GM18526 (cell line): ENCODE measurements around the gene CILP.

Experiments
- POLR2A ChIP-seq: IDR thresholded peaks from 3 replicates; pipeline ENCODE4 v1.6.1; 2011; ENCODE audit not compliant: insufficient read length; ENCODE audit errors: extremely low read depth

The CILP gene

GRCh38 chr15:65183865-65184159, 27.5 kb downstream of the CILP start:
- TF ChIP-seq POLR2A = no peak

GRCh38 chr15:65182538-65182937, 28.7 kb downstream of the CILP start:
- TF ChIP-seq POLR2A = no peak

GRCh38 chr15:65180167-65180566, 31.1 kb downstream of the CILP start:
- TF ChIP-seq POLR2A = no peak

DNA sequence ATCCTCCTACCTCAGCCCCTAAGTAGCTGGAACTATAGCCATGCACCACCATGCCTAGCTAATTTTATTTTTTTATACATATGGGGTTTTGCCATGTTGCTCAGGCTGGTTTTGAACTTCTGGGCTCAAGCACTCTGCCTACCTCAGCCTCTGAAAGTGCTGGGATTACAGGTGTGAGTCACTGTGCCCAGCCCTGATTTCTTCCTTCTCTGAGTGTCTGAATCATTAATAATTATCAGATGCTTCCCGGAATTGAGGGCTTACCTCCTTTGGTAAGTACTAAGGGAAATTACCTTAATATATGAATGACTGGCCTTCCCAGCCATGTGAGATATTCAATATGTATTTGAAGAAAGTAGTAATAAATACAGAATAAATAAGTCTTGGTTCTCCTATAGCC, 33.4 kb downstream of the CILP start:
- TF ChIP-seq POLR2A = no peak

DNA sequence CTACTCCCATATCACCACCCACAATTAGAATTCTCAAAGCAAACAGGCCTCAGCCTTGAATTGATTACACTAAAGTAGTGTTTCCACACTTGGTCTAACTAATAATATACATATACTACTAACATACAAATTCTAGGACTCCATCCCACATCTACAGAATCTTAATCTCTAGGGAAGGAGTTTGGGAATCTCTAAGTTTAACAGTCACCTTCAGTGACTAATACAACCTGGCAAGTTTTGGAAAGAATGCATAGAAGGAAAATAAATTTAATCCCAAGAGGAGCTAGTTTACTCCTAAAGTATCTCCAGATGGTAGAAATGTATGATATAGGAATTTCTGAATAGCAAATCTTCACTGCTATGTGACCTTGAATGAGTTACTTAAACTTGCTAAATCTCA, 35.2 kb downstream of the CILP start:
- no peak for TF ChIP-seq POLR2A

GRCh38 chr15:65175511-65175910, 35.8 kb downstream of the CILP start:
- no peak for TF ChIP-seq POLR2A

DNA sequence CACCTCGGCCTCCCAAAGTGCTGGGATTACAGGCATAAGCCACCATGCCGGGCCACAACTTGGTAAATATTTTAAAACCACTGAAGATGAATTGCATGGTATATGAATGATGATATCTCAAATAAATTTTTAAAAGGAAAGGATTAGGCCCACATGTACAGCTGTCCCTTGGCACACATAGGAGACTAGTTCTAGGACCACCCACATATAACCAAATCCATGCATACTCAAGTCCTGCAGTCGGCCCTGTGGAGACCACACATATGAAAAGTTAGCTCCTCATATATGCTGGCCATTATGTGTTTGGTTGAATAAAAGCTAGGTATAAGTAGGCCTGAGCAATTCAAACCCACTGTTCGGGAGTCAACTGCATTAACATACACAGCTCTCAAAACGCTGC, 36.8 kb downstream of the CILP start:
- no peak for TF ChIP-seq POLR2A

DNA sequence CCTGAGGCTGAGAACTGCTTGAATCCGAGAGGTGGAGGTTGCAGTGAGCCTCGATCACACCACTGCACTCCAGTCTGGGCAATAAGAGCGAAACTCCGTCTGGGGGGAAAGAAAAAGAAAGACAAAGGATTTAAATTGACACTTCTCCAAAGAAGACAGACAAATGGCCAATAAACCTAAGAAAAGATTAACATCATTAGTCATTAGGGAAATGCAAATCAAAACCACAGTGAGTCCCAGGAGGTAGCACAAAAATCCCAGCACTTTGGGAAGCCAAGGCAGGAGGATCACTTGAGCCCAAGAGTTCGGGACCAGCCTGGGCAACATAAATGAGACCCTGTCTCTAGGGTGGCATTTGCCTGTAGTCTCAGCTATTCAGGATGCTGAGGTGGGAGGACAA, 38.7 kb downstream of the CILP start:
- TF ChIP-seq POLR2A = no peak

DNA sequence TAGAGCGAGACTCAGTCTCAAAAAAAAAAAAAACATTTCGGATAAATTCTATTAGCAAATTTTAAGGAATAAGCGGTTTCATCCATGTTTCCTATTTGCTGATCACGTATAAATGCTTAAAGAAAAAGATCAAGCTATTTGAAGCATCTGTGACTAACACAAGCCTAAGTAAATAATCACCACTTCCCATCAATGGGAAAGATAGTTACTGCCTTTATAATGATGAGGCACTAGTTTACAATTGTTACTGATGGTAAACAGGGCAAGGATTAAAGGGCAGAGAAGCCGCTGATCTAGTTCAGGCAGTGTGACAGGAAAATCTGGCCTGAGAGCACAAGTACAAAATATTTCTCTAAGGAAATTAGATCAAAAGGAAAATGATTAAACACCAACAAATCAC, 39.8 kb downstream of the CILP start:
- no peak for TF ChIP-seq POLR2A

DNA sequence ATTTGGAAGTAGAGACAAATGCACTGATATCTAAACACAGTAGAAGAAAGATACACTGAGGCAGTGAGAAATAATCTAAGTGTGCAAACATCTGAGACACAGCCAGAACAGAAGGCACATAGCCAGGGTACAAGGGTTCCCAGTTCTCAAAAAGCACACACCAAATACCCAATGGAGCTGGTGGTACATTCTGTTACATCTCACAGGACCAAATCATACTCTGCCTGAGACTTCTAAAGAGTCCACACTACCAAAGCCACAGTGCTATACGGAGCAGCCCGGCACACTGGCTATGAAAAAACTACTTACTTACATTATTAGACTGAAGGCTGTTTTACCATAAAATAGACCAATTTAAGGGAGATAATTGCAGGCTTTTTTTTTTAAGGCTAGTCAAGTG, 45.4 kb downstream of the CILP start:
- no peak for TF ChIP-seq POLR2A

- TF ChIP-seq POLR2A = no peak
Observed at GRCh38 chr15:65164139-65164538, 47.1 kb downstream of the CILP start.

DNA sequence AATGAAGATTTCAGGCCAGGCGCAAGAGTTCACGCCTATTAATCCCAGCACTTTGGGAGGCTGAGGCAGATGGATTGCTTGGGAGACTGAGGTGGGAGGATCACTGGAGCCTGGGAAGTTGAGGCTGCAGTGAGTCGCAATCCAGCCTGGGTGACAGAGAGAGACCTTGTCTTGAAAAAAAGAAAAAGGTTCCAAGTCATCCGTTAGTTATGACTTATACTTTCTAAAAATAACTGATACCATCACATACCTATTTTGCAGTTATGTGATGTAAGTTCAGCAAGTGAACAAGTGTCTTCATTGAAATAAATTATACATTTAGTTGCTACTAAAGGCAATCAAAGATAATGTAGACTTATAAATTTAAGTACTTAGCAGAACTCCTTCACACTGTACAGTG, 48.2 kb downstream of the CILP start:
- no peak for TF ChIP-seq POLR2A

- no peak for TF ChIP-seq POLR2A
Observed at GRCh38 chr15:65156692-65157091, 54.6 kb downstream of the CILP start.

GRCh38 chr15:65154720-65155119, 56.6 kb downstream of the CILP start:
- TF ChIP-seq POLR2A = no peak

DNA sequence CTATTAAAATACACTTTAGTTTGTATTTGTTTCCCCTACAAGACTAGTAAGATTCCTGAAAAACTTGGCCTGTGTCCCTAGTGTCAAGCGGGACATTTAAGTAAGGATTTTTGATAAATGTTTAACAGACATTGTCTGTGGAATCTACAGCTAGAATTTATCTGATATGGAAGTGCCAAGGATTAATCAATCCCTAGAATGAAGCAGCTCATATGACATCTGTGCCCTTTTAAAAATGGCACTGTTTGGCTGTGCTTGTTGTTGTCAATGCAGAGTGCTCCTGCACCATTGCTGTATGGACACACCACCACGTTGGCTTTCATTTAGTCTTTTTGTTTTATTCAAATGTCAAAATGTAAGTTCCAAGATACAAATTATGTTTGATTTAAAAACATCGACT, 63.4 kb downstream of the CILP start:
- TF ChIP-seq POLR2A = no peak

DNA sequence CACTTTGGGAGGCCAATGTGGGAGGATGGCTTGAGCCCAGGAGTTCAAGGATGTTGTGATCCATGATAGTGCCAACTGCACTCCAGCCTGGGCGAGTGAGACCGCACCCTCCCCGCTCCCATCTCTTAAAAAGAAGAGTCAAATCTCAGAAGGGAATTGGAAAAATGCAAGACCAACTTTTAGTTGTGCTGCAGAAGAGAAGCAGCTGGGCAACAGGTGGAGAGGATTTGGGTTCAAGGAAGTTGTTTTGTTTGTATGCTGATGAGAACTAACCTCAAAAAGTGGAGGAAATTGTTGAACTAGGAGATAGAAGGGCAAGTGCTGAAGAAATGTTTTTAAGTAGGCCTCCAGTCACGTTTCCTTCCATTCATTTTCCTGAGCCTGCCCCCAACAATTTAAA, 64.8 kb downstream of the CILP start:
- no peak for TF ChIP-seq POLR2A
